Esophagus muscularis mucosa (tissue), 3 donors: ENCODE results near the gene PLD5.
"Not testable (repeated sequence)": the region's sequence is repeated elsewhere in the genome, so short reads cannot be mapped to it uniquely, and the experiment has no call there.

Source experiments
- POLR2A ChIP-seq: fragments of 450-650 bp; IDR thresholded peaks from one replicate; pipeline ENCODE4 v1.6.1; 2017; ENCODE audit warnings: antibody characterized with exemption, moderate library complexity, mild to moderate bottlenecking, low read depth
- POLR2AphosphoS5 ChIP-seq, 2 donors: sonication (generic); formaldehyde crosslinking; IDR thresholded peaks; one replicate each; pipeline ENCODE4 v1.6.1; 2017; ENCODE audit warnings: antibody characterized with exemption in 2 of 2
- TF ChIP-seq, protein P1 (sequence below), 3 experiments: fragments of 200-600 bp in 2 of 3; fragments of 450-650 bp in 1 of 3; sonication (generic) in 2 of 3; IDR thresholded peaks; one replicate each; pipeline ENCODE4 v1.5.1; 2017 to 2019; ENCODE audit warnings: antibody characterized with exemption in 3 of 3, mild to moderate bottlenecking in 2 of 3, moderate library complexity in 1 of 3

DNA sequence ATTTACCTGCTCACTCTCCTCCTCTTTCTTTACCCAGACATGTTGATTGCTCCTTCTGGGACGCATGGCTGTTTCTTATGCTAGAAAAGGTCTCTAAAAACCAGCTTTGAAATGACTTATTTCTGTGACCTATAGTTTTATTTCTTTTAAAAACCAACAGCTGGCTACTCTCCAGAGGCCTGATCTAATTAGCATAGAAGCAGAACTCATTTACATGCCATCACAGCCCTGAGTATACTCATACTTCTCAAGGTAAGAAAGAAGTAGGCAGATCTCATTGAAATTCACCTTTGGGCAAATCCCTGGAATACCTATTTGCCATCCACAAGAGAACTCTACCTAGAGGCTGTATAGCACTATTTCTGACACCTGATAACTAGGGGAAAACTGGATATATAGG, 230.7 kb downstream of the PLD5 start:
- TF ChIP-seq, protein P1, sequence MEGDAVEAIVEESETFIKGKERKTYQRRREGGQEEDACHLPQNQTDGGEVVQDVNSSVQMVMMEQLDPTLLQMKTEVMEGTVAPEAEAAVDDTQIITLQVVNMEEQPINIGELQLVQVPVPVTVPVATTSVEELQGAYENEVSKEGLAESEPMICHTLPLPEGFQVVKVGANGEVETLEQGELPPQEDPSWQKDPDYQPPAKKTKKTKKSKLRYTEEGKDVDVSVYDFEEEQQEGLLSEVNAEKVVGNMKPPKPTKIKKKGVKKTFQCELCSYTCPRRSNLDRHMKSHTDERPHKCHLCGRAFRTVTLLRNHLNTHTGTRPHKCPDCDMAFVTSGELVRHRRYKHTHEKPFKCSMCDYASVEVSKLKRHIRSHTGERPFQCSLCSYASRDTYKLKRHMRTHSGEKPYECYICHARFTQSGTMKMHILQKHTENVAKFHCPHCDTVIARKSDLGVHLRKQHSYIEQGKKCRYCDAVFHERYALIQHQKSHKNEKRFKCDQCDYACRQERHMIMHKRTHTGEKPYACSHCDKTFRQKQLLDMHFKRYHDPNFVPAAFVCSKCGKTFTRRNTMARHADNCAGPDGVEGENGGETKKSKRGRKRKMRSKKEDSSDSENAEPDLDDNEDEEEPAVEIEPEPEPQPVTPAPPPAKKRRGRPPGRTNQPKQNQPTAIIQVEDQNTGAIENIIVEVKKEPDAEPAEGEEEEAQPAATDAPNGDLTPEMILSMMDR (IDR thresholded peaks at IDR 0.05): not testable (repeated sequence)
- not testable (repeated sequence) for TF ChIP-seq POLR2A; POLR2AphosphoS5 (IDR thresholded peaks at IDR 0.05)
